HG03342 (cell line): ENCODE measurements around the gene COMMD10.
"Not testable (repeated sequence)": the region's sequence is repeated elsewhere in the genome, so short reads cannot be mapped to it uniquely, and the experiment has no call there.

Source experiments
- ATAC-seq: cut with Tn5 transposase; IDR thresholded peaks from one replicate; pipeline ENCODE4 v1.9.1; 2021; ENCODE audit warnings: mild to moderate bottlenecking, moderate library complexity; ENCODE audit not compliant: unreplicated experiment

The COMMD10 gene

DNA sequence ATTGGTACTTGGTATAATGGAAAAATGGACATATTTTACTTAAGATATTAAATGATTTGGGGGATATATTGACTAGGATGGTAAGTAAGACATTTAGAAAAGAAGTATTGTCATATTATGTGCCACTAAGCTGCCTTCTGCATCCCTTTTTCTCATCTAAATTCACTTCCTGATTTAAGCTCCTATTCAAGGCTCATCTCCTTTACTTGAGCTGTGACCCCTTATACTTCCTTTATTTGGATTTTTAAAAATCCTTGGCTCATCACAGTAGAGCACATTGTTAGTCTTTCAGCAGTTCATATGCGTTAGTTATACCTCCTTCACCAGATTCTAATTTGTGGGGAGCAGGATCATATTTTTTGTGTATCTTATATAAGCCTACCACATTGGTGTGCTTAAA lies 6.6 kb downstream of the COMMD10 start:
- no peak for ATAC-seq

GRCh38 chr5:116097301-116097700 lies 12.5 kb downstream of the COMMD10 start:
- ATAC-seq = no peak

GRCh38 chr5:116098998-116099397 lies 14.2 kb downstream of the COMMD10 start:
- no peak for ATAC-seq

- ATAC-seq = not testable (repeated sequence)
Measured at GRCh38 chr5:116104941-116105340, 20.1 kb downstream of the COMMD10 start.

- no peak for ATAC-seq
Measured at GRCh38 chr5:116115163-116115562, 30.3 kb downstream of the COMMD10 start.

DNA sequence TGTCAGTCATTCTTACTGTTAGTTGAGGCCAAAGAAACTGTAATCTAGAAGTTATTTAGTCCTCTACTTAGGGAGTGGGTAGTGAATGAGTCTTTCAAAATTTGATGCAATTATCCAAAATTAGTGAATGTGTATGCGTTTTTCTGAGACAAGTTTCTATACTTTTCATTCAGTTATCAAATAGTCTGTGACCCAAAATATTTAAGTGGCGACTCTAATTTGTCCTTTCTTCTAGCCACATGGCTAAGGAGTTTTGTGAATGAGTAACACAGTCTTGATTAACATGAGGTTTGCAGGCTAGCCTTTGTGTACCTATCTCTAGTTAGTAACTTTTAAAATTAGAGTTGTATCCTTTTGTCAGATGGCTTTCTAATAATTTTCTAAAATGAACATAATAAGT lies 45.6 kb downstream of the COMMD10 start:
- ATAC-seq = no peak

GRCh38 chr5:116130976-116131375 lies 46.2 kb downstream of the COMMD10 start:
- no peak for ATAC-seq

GRCh38 chr5:116133281-116133680 lies 48.5 kb downstream of the COMMD10 start:
- ATAC-seq = no peak

DNA sequence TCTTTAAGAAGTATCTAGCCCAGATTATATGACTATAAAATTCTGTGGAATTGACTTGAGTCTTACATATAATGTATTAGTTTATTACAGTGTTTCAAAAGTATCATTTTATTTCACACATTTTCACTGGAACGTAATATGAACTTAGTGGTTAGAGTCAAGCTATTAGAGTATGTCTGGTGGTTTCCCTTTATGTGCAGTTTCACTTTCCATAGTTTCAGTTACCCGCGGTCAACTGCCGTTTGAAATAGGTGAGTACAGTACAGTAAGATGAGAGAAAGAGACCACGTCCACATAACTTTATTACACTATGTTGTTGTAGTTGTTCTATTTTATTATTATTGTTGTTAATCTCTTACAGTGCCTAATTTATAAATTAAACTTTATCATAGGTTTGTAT lies 50.5 kb downstream of the COMMD10 start:
- ATAC-seq = peak; percentile 99

DNA sequence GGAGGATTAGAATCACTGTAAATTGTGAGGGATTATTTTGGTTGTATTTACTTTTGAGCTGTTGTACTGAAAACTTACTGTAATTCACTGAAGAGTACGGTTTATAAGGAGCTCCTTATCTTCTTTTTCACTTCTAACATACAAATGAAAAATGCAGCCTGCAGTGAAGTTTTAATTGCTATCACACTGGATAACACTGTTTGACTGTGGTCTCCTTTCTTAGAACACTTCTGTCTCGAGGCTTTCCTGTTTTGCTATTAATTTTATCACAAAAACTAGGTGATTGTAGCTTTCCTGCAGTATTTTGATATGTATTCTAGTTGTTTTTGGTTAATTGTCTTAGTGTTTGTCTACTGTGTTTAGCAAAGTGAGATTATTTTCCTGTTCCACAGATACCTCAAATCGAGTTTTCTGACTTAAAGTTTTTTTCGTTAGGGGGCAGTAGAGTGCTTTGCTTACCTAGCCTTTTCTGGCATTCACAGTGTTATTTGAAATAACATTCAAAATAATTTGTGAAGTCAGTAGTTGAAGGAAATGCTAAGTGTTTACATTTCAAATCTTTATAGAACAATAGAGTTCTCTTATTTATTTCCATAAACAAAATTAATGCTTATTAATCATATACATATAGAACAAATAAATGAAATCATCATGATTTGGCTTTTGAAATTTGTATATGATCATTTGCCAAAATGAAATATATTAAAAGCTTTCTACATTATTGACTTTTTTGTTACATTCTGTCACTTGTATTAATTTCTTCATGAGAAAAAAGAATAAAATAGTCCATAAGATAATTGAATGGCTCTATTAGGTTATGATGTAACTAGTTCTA lies 52.9 kb downstream of the COMMD10 start:
- ATAC-seq = peak; percentile 53

- no peak for ATAC-seq
Measured at GRCh38 chr5:116142495-116142894, 57.7 kb downstream of the COMMD10 start.

DNA sequence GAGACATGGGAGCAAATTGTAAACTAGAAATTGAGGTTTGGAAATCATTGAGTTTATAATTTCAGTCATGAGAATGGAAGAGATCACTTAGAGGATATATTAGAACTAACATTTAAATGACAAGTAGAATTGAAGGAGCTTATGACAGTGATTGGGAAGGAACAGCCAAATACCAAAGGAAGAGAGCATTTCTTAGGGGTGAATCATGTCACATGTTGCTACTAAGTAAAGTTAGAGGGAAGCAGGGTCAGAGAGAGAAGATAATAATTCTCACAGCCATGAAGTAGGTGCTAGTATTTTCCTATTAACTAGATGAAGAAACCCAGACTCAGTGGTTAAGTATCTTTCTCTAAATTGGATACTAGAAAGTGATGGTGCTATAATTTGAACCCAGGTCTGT lies 59.3 kb downstream of the COMMD10 start:
- ATAC-seq = no peak

DNA sequence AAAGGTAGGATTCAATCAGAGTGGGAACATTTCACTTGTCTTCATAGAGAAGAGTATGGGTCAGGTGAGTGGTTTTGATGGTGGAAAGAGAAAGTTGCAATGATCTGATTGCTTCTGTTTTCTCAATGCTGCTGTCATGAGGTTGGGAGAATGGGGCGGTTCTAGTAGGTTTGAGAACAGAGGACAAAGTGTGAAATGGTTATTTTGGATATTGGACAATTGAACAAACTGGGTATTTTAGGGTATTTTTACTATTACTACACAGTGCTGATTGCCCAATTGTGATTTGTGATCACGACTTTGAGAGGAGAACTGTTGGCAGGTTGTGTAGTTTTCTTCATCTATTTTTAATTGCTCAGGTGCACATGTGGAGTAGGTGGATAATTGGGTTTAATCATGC lies 60.2 kb downstream of the COMMD10 start:
- ATAC-seq = no peak

- ATAC-seq = no peak
Measured at GRCh38 chr5:116145416-116145815, 60.6 kb downstream of the COMMD10 start.

GRCh38 chr5:116152169-116152568 lies 67.3 kb downstream of the COMMD10 start:
- ATAC-seq = no peak

DNA sequence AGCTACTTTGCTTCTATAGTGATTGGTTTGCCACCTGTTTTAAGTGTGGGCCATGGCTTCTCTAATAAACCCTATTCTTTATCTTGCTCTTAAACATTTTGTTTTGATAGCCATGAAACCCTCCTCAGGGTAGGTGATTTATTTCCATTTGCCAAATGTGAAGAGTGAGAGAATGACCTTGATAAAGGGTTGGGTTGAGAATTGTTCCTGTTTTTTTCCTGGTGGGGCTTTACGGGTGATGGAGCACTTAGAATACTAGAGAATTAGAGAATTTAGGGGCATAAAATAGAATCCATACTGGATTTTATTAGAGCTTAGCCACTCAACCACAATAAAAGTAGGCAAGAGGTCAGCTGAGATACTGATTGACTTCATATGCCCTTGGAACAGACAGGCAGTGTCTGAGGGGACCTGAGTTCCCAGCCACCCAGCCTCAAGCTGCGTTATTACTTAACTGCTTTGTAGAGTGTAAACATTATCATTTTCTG lies 68.9 kb downstream of the COMMD10 start:
- ATAC-seq = no peak

- no peak for ATAC-seq
Measured at GRCh38 chr5:116154252-116154651, 69.4 kb downstream of the COMMD10 start.

DNA sequence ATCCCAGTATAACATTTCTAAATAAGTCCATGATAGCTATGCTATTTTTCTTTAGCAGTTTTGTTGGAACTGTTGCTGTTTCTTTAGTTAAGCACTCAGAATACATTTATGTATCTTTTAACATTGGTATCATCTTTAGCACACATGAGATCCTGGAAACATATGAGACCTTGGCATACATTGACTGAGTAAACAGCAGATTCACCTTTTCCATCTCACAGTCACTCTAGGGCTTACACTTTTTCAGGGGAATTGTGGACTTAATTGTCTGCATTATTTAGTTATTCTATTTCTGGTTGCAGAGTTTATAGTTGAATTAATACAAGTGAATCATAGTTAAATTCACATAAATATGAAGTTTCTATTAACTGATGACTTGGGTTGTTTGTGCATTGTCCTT lies 70.1 kb downstream of the COMMD10 start:
- no peak for ATAC-seq

GRCh38 chr5:116157902-116158301 lies 73.1 kb downstream of the COMMD10 start:
- no peak for ATAC-seq

DNA sequence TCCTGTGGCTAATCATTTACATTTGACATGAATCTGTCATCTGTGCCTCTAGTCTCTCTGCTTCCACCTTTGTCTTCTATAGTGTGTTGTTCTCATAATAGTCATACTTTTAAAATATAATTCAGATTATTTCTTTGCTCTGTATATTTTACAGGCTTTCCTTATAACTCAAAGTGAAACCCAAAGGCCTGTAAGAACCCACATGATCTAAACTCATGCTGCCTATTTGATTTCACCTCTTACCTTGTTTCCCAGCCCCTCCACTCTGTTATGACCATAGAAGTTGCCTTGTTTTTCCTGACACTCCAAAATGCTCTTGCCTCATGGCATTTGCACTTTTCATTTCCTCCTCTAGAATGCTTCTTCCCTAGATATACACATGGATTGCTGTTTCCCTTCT lies 74.2 kb downstream of the COMMD10 start:
- ATAC-seq = no peak

- no peak for ATAC-seq
Measured at GRCh38 chr5:116174111-116174510, 89.3 kb downstream of the COMMD10 start.

- no peak for ATAC-seq
Measured at GRCh38 chr5:116176121-116176520, 91.3 kb downstream of the COMMD10 start.

DNA sequence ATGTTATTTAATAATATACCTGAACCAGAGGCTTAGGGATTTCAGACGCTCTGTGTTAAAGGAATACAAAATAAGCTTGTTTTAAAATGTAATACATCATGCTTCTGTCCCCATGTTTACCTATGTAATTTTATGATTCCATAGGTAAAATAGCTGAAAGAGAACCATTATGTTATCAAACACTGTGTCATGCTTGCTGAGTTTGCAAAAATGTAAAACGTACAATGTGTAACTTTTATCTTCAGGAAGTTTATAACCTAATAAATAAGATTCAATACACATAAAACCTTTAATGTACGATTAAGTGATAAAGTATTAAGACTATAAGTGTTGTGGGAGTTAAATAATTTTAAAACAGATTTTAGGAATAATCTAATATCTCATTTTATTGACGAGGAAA lies 94.1 kb downstream of the COMMD10 start:
- ATAC-seq = no peak
